Stimulated activated effector memory CD8-positive, alpha-beta T cell treated with anti-CD3 and anti-CD28 coated beads, Interleukin-12 subunit alpha, Interleukin-12 subunit beta, amount 100 ng/mL, for 72 hours (primary cell): ENCODE measurements around the gene TCTN2.

ENCODE experiments used
- ATAC-seq: fragments of 150-1000 bp; cut with Tn5 transposase; 2 replicates; pipeline ENCODE4 v1.10.0; 2021
- DNase-seq, 2 donors: peaks; one replicate each; pipeline ENCODE4 v3.0.0; 2021 to 2022; ENCODE audit warnings: low spot score in 2 of 2
- H3K27ac Mint-ChIP-seq: one replicate; pipeline ENCODE4 v1.8.0; 2022; ENCODE audit warnings: mild to moderate bottlenecking, mixed read lengths
- H3K36me3 Mint-ChIP-seq: one replicate; pipeline ENCODE4 v1.8.0; 2022; ENCODE audit warnings: mild to moderate bottlenecking, mixed read lengths
- H3K4me1 Mint-ChIP-seq: one replicate; pipeline ENCODE4 v1.8.0; 2022; ENCODE audit warnings: mixed read lengths
- H3K4me3 Mint-ChIP-seq: one replicate; pipeline ENCODE4 v1.8.0; 2022; ENCODE audit warnings: mild to moderate bottlenecking, mixed read lengths
- H3K9me3 Mint-ChIP-seq: one replicate; pipeline ENCODE4 v1.8.0; 2022; ENCODE audit warnings: mixed read lengths

Gene TCTN2

GRCh38 chr12:123747309-123747708 lies 76.4 kb downstream of the TCTN2 start:
- no peak for ATAC-seq
- Mint-ChIP-seq H3K9me3 (no peaks in the 10 kb centered on the region), H3K4me1 (peaks cover 20% of the 10 kb centered on the region), H3K27ac (no peak overlapping the region), H3K4me3 (no peak overlapping the region), H3K36me3 (peaks cover 100% of the 10 kb centered on the region)
- no peak for DNase-seq

- H3K9me3 Mint-ChIP-seq: no peaks in the 10 kb centered on the region
- ATAC-seq (no peak), DNase-seq (no peak)
- no peak overlapping the region for H3K4me3 Mint-ChIP-seq
- no peak overlapping the region for H3K27ac Mint-ChIP-seq
- H3K36me3 Mint-ChIP-seq: peaks cover 98% of the 10 kb centered on the region
- H3K4me1 Mint-ChIP-seq: peaks cover 14% of the 10 kb centered on the region
These were observed 77.2 kb downstream of the TCTN2 start for GRCh38 chr12:123748161-123748560.

GRCh38 chr12:123748661-123749060 lies 77.7 kb downstream of the TCTN2 start:
- no peak for ATAC-seq
- no peak for DNase-seq
- Mint-ChIP-seq H3K4me3 (no peak overlapping the region), H3K27ac (no peak overlapping the region), H3K9me3 (no peaks in the 10 kb centered on the region), H3K4me1 (peaks cover 12% of the 10 kb centered on the region), H3K36me3 (peaks cover 98% of the 10 kb centered on the region)

- Mint-ChIP-seq H3K4me3 (no peak overlapping the region), H3K36me3 (peaks cover 98% of the 10 kb centered on the region), H3K9me3 (no peaks in the 10 kb centered on the region), H3K27ac (no peak overlapping the region), H3K4me1 (peaks cover 12% of the 10 kb centered on the region)
- DNase-seq (no peak), ATAC-seq (no peak)
These were observed 78.4 kb downstream of the TCTN2 start for GRCh38 chr12:123749355-123749754.

- H3K4me1 Mint-ChIP-seq: peaks cover 8% of the 10 kb centered on the region
- H3K36me3 Mint-ChIP-seq: peaks cover 98% of the 10 kb centered on the region
- H3K9me3 Mint-ChIP-seq: no peaks in the 10 kb centered on the region
- no peak overlapping the region for H3K27ac Mint-ChIP-seq
- no peak overlapping the region for H3K4me3 Mint-ChIP-seq
- DNase-seq: no peak
- no peak for ATAC-seq
These were observed 79.3 kb downstream of the TCTN2 start for GRCh38 chr12:123750159-123750656.

- H3K4me1 Mint-ChIP-seq: peaks cover 5% of the 10 kb centered on the region
- no peaks in the 10 kb centered on the region for H3K9me3 Mint-ChIP-seq
- DNase-seq (no peak), ATAC-seq (no peak)
- no peak overlapping the region for H3K27ac Mint-ChIP-seq
- H3K36me3 Mint-ChIP-seq: peaks cover 97% of the 10 kb centered on the region
- H3K4me3 Mint-ChIP-seq: no peak overlapping the region
These were observed 81.1 kb downstream of the TCTN2 start for GRCh38 chr12:123752046-123752445.

- ATAC-seq (no peak), DNase-seq (no peak)
- no peak overlapping the region for H3K27ac Mint-ChIP-seq
- peaks cover 97% of the 10 kb centered on the region for H3K36me3 Mint-ChIP-seq
- no peak overlapping the region for H3K4me3 Mint-ChIP-seq
- no peaks in the 10 kb centered on the region for H3K9me3 Mint-ChIP-seq
- H3K4me1 Mint-ChIP-seq: peaks cover 5% of the 10 kb centered on the region
These were observed 83.3 kb downstream of the TCTN2 start for GRCh38 chr12:123754041-123754772.

GRCh38 chr12:123757561-123757960 lies 86.6 kb downstream of the TCTN2 start:
- Mint-ChIP-seq H3K9me3 (no peaks in the 10 kb centered on the region), H3K4me1 (no peaks in the 10 kb centered on the region), H3K36me3 (peaks cover 71% of the 10 kb centered on the region), H3K27ac (no peak overlapping the region), H3K4me3 (no peak overlapping the region)
- ATAC-seq (no peak), DNase-seq (no peak)
